Ovary (tissue), 9 donors: ENCODE measurements around the gene C1orf226. TPM values are rescaled to one million over a fixed set of nuclear protein-coding genes. Genes with fewer than 3 reads are reported as not detected.

Experiments
- DNase-seq, 5 donors: peaks; one replicate each; pipeline ENCODE4 v3.0.0-alpha.2; 2019 to 2020
- H3K27ac ChIP-seq, 2 donors: fragments of 200-600 bp; one replicate each; pipeline versions ENCODE4 v1.5.1 to v1.8.0; 2019 to 2022
- H3K27me3 ChIP-seq: fragments of 200-600 bp; one replicate; pipeline ENCODE4 v1.8.0; 2022
- H3K36me3 ChIP-seq: fragments of 200-600 bp; sonication (generic); one replicate; pipeline ENCODE4 v1.5.1; 2019
- H3K4me1 ChIP-seq: one replicate; pipeline ENCODE4 v1.8.1; 2013; ENCODE audit warnings: mild to moderate bottlenecking, moderate library complexity; ENCODE audit not compliant: insufficient read depth
- H3K4me3 ChIP-seq: fragments of 200-600 bp; sonication (generic); one replicate; pipeline ENCODE4 v1.5.1; 2017
- H3K9me3 ChIP-seq, 2 donors: fragments of 200-600 bp in 1 of 2; sonication (generic) in 1 of 2; one replicate each; pipeline versions ENCODE4 v1.5.1 to v1.8.1; 2013 to 2019; ENCODE audit warnings: mild to moderate bottlenecking in 1 of 2, moderate library complexity in 1 of 2
- CTCF ChIP-seq, 3 donors: fragments of 450-650 bp in 2 of 3; fragments of 200-600 bp in 1 of 3; IDR thresholded peaks; one replicate each; pipeline versions ENCODE4 v1.5.1 to v1.8.0; 2016 to 2022; ENCODE audit warnings: antibody characterized with exemption in 3 of 3, mild to moderate bottlenecking in 1 of 3
- EP300 ChIP-seq: sonication (generic); formaldehyde crosslinking; IDR thresholded peaks from one replicate; pipeline ENCODE4 v1.6.1; 2017; ENCODE audit warnings: antibody characterized with exemption
- POLR2A ChIP-seq: fragments of 450-650 bp; IDR thresholded peaks from one replicate; pipeline ENCODE4 v1.6.1; 2017; ENCODE audit warnings: antibody characterized with exemption, mild to moderate bottlenecking, moderate library complexity
- WGBS, 3 donors: extraction: QIAGEN DNeasy Blood & Tissue Kit in 1 of 3; methylation state at CpG; one replicate each; pipeline versions ENCODE4 v1.1.5 to v1.1.7; 2013 to 2017; 5-methylcytosine and 5-hydroxymethylcytosine counted together
- intact Hi-C, 4 donors: fragments of 100-400 bp; cut with DNase I; formaldehyde crosslinking; loops; one replicate each; pipeline versions ENCODE4 v1.11.0 to v1.15.1; 2022 to 2023
- polyA plus RNA-seq, 2 donors: library from polyadenylated mRNA; stranded (reverse); fragments of 200-250 nt in 1 of 2; fragments of 350-450 nt in 1 of 2; fragmentation: Illumina TruSeq in 1 of 2; extraction: RNeasy Lipid Tissue Mini Kit (QIAGEN cat#74804) in 1 of 2; gene quantifications; one replicate each; pipeline ENCODE4 v1.2.3, GENCODE V29; 2013 to 2014
- total RNA-seq, 7 donors: library from RNA; depleted of rRNA in 2 of 7; stranded (reverse); fragments of >200 nt in 2 of 7; fragmentation: NEBNext Ultra II Directional in 3 of 7; extraction: Animal tissue kit (Norgen Biotek cat#: 25700) in 3 of 7; gene quantifications; one replicate each; pipeline versions ENCODE4 v1.1.0 to v1.2.4, GENCODE V29; 2016 to 2023
- donor health status: DM: no; HTN: no; CAD: no; lungs with moderate emphysema.
- donor health status: DM: no; HTN: no; CAD: no.
- donor health status: Bipolar disorder and iron deficiency.
- donor health status: DM: yes; HTN: yes; CAD: no.
- donor health status: DM: no; HTN: no; CAD: no.
- donor health status: DM: yes; HTN: yes; CAD: no.

C1orf226 gene
- total and polyA plus RNA-seq, 9 donors: 0.36 to 8.4 (median 1.5) TPM

GRCh38 chr1:162388615-162389014, 7.1 kb downstream of the C1orf226 start:
- no peak for DNase-seq
- intact Hi-C loops: loop anchor here in 1 of 4 donors (2.0 kb wide), 1 partner anchor 14 kb away; no protein-coding TSS in a partner anchor
- Histone ChIP-seq H3K4me3 (no peak overlapping the region), H3K27ac (no peak overlapping the region), H3K27me3 (no peaks in the 10 kb centered on the region), H3K9me3 (no peaks in the 10 kb centered on the region), H3K4me1 (peaks cover 6% of the 10 kb centered on the region), H3K36me3 (no peaks in the 10 kb centered on the region)
- TF ChIP-seq CTCF (IDR thresholded peaks at IDR 0.05) (no peak), POLR2A (no peak), EP300 (no peak)
- WGBS, 3 donors: 86 to 95% (median 94%) methylated on average over 5 of the region's 5 CpGs

GRCh38 chr1:162389021-162389818, 7.7 kb downstream of the C1orf226 start:
- 20 to 26% (median 21%) methylated on average over 11 of the region's 11 CpGs for WGBS, 3 donors
- TF ChIP-seq POLR2A: no peak
- TF ChIP-seq EP300: no peak
- no peak for TF ChIP-seq CTCF (IDR thresholded peaks at IDR 0.05)
- Histone ChIP-seq H3K36me3 (no peaks in the 10 kb centered on the region), H3K4me1 (peaks cover 6% of the 10 kb centered on the region), H3K4me3 (no peak overlapping the region), H3K9me3 (no peaks in the 10 kb centered on the region), H3K27me3 (no peaks in the 10 kb centered on the region), H3K27ac (no peak overlapping the region)
- no peak for DNase-seq
- intact Hi-C loops: loop anchor here in 1 of 4 donors (2.0 kb wide), 1 partner anchor 14 kb away; no protein-coding TSS in a partner anchor

GRCh38 chr1:162389971-162390370, 8.4 kb downstream of the C1orf226 start:
- intact Hi-C loops: loop anchor here (2.0 to 10.0 kb wide), 3 partner anchors 13 to 595 kb away; no protein-coding TSS in a partner anchor
- no peak overlapping the region for H3K4me3 ChIP-seq
- WGBS, 3 donors: 69 to 79% (median 74%) methylated on average over 9 of the region's 9 CpGs
- no peak overlapping the region for H3K27ac ChIP-seq
- no peaks in the 10 kb centered on the region for H3K27me3 ChIP-seq
- no peak for DNase-seq
- H3K36me3 ChIP-seq: no peaks in the 10 kb centered on the region
- no peaks in the 10 kb centered on the region for H3K9me3 ChIP-seq
- no peak for TF ChIP-seq CTCF (IDR thresholded peaks at IDR 0.05)
- H3K4me1 ChIP-seq: peaks cover 6% of the 10 kb centered on the region

GRCh38 chr1:162390396-162391185, 9.1 kb downstream of the C1orf226 start:
- 68 to 75% (median 74%) methylated on average over 15 of the region's 15 CpGs for WGBS, 3 donors
- DNase-seq: no peak

More at GRCh38 chr1:162390396-162391185, 9.1 kb downstream of the C1orf226 start:
- intact Hi-C loops: loop anchor here (5.0 to 10.0 kb wide), 2 partner anchors 333 to 596 kb away; no protein-coding TSS in a partner anchor
- H3K27ac ChIP-seq: no peak overlapping the region
- H3K4me1 ChIP-seq: peaks cover 6% of the 10 kb centered on the region
- H3K27me3 ChIP-seq: no peaks in the 10 kb centered on the region
- no peaks in the 10 kb centered on the region for H3K36me3 ChIP-seq
- H3K4me3 ChIP-seq: no peak overlapping the region
- TF ChIP-seq POLR2A (no peak), CTCF (IDR thresholded peaks at IDR 0.05) (no peak), EP300 (no peak)
- H3K9me3 ChIP-seq: no peaks in the 10 kb centered on the region
